DND-41 (cell line): ENCODE data around the gene ELAC2.

Experiments used
- ATAC-seq: fragments of 200-7000 bp; cut with Tn5 transposase; 3 replicates; pipeline ENCODE4 v1.9.1; 2021; ENCODE audit warnings: low read depth; ENCODE audit not compliant: insufficient read depth
- DNase-seq: peaks from one replicate; pipeline ENCODE4 v3.0.0-alpha.2; 2020
- H2AFZ ChIP-seq: 2 replicates; pipeline ENCODE4 v1.6.0; 2012; ENCODE audit warnings: low read depth, low read length
- H3K27ac ChIP-seq: 2 replicates; pipeline ENCODE4 v1.5.1; 2012; ENCODE audit warnings: low read length, inconsistent platforms
- H3K27me3 ChIP-seq: fragments of 200-600 bp; sonication (generic); 2 replicates; pipeline ENCODE4 v1.6.0; 2012; ENCODE audit warnings: low read length, mild to moderate bottlenecking, inconsistent platforms; ENCODE audit not compliant: insufficient read depth, poor library complexity
- H3K36me3 ChIP-seq: 2 replicates; pipeline ENCODE4 v1.5.1; 2012; ENCODE audit warnings: low read length, inconsistent platforms; ENCODE audit not compliant: insufficient read depth
- H3K4me1 ChIP-seq: 2 replicates; pipeline ENCODE4 v1.5.1; 2012; ENCODE audit warnings: mild to moderate bottlenecking, low read length; ENCODE audit not compliant: insufficient read depth
- H3K4me2 ChIP-seq: 2 replicates; pipeline ENCODE4 v1.6.0; 2012; ENCODE audit warnings: mild to moderate bottlenecking, moderate library complexity, low read length, inconsistent platforms; ENCODE audit not compliant: insufficient read depth
- H3K4me3 ChIP-seq, 2 experiments: fragments of 200-600 bp in 1 of 2; shearing (Covaris generic) in 1 of 2; 2 replicates each; pipeline ENCODE4 v1.5.1; 2012 to 2016; ENCODE audit warnings: inconsistent platforms in 2 of 2, low read length in 2 of 2, mild to moderate bottlenecking in 2 of 2, low read depth in 1 of 2, moderate library complexity in 1 of 2
- H3K79me2 ChIP-seq: 2 replicates; pipeline ENCODE4 v1.6.0; 2012; ENCODE audit warnings: low read length, inconsistent platforms; ENCODE audit not compliant: insufficient read depth
- H3K9ac ChIP-seq: 2 replicates; pipeline ENCODE4 v1.6.0; 2012; ENCODE audit warnings: low read depth, mild to moderate bottlenecking, inconsistent platforms, low read length, moderate library complexity
- H3K9me3 ChIP-seq: 2 replicates; pipeline ENCODE4 v1.5.1; 2012; ENCODE audit warnings: low read length, moderate library complexity, mild to moderate bottlenecking, inconsistent platforms; ENCODE audit not compliant: insufficient read depth, severe bottlenecking
- H4K20me1 ChIP-seq: 2 replicates; pipeline ENCODE4 v1.6.0; 2012; ENCODE audit warnings: low read length; ENCODE audit not compliant: insufficient read depth
- CTCF ChIP-seq: IDR thresholded peaks from 2 replicates; pipeline ENCODE4 v1.5.1; 2012; ENCODE audit warnings: borderline replicate concordance, low read length, moderate library complexity, mild to moderate bottlenecking; ENCODE audit not compliant: poor library complexity, severe bottlenecking; ENCODE audit errors: extremely low read depth
- EZH2 ChIP-seq: IDR thresholded peaks from 3 replicates; pipeline ENCODE4 v1.6.1; 2012; ENCODE audit warnings: borderline replicate concordance, low read depth, mild to moderate bottlenecking, moderate library complexity, low read length, inconsistent platforms; ENCODE audit not compliant: severe bottlenecking

The ELAC2 gene

GRCh38 chr17:13044572-13045065 lies 26.8 kb upstream of the ELAC2 start:
- Histone ChIP-seq H2AFZ (no peak overlapping the region), H3K36me3 (no peaks in the 10 kb centered on the region), H4K20me1 (no peaks in the 10 kb centered on the region), H3K79me2 (no peaks in the 10 kb centered on the region), H3K9me3 (no peaks in the 10 kb centered on the region), H3K9ac (no peak overlapping the region), H3K4me1 (no peaks in the 10 kb centered on the region), H3K4me2 (no peak overlapping the region), H3K4me3 (no peak overlapping the region), H3K27me3 (peaks cover 2% of the 10 kb centered on the region), H3K27ac (no peak overlapping the region)
- TF ChIP-seq EZH2 (no peak), CTCF (no peak)
- ATAC-seq (no peak), DNase-seq (no peak)

GRCh38 chr17:13038931-13039665 lies 21.3 kb upstream of the ELAC2 start:
- Histone ChIP-seq H3K4me1 (no peaks in the 10 kb centered on the region), H3K9me3 (no peaks in the 10 kb centered on the region), H2AFZ (no peak overlapping the region), H3K4me3 (no peak overlapping the region), H3K4me2 (no peak overlapping the region), H3K27ac (no peak overlapping the region), H4K20me1 (no peaks in the 10 kb centered on the region), H3K36me3 (no peaks in the 10 kb centered on the region), H3K9ac (no peak overlapping the region), H3K79me2 (no peaks in the 10 kb centered on the region), H3K27me3 (peaks cover 3% of the 10 kb centered on the region)
- TF ChIP-seq CTCF = no peak
- TF ChIP-seq EZH2 = no peak
- no peak for DNase-seq
- ATAC-seq = no peak

- H3K79me2 ChIP-seq = no peaks in the 10 kb centered on the region
- H3K4me2 ChIP-seq = no peak overlapping the region
- H3K36me3 ChIP-seq = no peaks in the 10 kb centered on the region
- H3K27ac ChIP-seq = no peak overlapping the region
- H3K9me3 ChIP-seq = no peaks in the 10 kb centered on the region
- H3K27me3 ChIP-seq = peaks cover 3% of the 10 kb centered on the region
- H3K4me3 ChIP-seq = no peak overlapping the region
- H4K20me1 ChIP-seq = no peaks in the 10 kb centered on the region
- TF ChIP-seq EZH2 = no peak
- no peak for TF ChIP-seq CTCF
- H3K9ac ChIP-seq = no peak overlapping the region
- DNase-seq = no peak
- H2AFZ ChIP-seq = no peak overlapping the region
- H3K4me1 ChIP-seq = no peaks in the 10 kb centered on the region
- no peak for ATAC-seq
Observed at GRCh38 chr17:13036751-13037150, 18.9 kb upstream of the ELAC2 start.
